ENCODE data around the gene PROC. TPM values are rescaled to one million over a fixed set of nuclear protein-coding genes. Genes with fewer than 3 reads are reported as not detected.

Gene PROC
- total and polyA plus RNA-seq, 2 of the 8 experiments (the other 6 are each of a cell fraction or from before 2014, with no cell fraction given): 1.5 to 1.6 TPM

DNA sequence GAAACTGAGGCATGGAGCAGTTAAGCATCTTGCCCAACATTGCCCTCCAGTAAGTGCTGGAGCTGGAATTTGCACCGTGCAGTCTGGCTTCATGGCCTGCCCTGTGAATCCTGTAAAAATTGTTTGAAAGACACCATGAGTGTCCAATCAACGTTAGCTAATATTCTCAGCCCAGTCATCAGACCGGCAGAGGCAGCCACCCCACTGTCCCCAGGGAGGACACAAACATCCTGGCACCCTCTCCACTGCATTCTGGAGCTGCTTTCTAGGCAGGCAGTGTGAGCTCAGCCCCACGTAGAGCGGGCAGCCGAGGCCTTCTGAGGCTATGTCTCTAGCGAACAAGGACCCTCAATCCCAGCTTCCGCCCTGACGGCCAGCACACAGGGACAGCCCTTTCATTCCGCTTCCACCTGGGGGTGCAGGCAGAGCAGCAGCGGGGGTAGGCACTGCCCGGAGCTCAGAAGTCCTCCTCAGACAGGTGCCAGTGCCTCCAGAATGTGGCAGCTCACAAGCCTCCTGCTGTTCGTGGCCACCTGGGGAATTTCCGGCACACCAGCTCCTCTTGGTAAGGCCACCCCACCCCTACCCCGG lies 1.3 kb downstream of the PROC start (continued):
- TF ChIP-seq, protein P1, sequence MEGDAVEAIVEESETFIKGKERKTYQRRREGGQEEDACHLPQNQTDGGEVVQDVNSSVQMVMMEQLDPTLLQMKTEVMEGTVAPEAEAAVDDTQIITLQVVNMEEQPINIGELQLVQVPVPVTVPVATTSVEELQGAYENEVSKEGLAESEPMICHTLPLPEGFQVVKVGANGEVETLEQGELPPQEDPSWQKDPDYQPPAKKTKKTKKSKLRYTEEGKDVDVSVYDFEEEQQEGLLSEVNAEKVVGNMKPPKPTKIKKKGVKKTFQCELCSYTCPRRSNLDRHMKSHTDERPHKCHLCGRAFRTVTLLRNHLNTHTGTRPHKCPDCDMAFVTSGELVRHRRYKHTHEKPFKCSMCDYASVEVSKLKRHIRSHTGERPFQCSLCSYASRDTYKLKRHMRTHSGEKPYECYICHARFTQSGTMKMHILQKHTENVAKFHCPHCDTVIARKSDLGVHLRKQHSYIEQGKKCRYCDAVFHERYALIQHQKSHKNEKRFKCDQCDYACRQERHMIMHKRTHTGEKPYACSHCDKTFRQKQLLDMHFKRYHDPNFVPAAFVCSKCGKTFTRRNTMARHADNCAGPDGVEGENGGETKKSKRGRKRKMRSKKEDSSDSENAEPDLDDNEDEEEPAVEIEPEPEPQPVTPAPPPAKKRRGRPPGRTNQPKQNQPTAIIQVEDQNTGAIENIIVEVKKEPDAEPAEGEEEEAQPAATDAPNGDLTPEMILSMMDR (IDR thresholded peaks at IDR 0.05; ENCODE audit: control extremely low read depth in 1 of 3, insufficient read depth in 1 of 3, low read depth in 1 of 3, low read length in 3 of 3): no peak
